Stimulated activated CD4-positive, alpha-beta T cell treated with anti-CD3 and anti-CD28 coated beads, Interleukin-15, amount 100 ng/mL, for 1 hour (primary cell): ENCODE results near the gene MAP2K2.

Experiments
- DNase-seq, 2 donors: peaks; one replicate each; pipeline ENCODE4 v3.0.0-alpha.2; 2020; ENCODE audit warnings: low read depth in 1 of 2, low spot score in 1 of 2

Gene MAP2K2

DNA sequence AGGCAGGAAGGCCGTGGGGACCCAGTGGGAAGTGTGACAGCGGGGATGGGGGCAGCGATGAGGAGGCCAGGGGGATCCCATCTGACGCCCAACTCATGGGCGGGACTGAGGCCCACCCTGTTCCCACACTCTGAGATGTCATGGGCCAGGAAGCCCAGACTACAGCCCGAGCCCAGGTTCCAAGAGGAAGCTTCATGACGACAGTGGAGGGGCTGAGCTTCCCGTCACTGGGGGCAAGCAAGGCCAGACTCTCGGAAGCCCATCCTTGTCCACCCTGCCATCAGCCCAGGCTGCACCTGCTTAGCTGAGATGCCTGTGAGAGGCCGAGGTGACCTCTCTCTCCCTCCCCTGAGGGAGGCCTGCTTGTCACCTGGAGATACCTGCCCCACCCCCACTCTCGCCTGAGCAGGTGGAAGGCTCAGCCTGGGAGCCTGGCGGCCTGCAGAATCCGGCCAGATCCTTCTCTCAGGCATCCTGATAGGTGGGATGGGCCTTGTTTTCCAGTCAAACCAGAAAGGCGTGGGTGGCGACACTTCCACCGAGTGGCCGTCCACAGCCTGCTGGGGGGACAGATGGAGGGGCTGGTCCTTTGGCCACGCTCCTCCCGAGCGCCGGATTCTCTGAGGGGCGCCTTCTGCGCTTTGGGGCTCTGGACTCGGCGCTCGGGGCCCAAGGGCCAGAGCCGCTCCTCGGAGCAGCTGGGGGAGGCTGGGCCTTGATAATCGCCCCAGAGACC lies 62.1 kb downstream of the MAP2K2 start:
- DNase-seq = no peak

DNA sequence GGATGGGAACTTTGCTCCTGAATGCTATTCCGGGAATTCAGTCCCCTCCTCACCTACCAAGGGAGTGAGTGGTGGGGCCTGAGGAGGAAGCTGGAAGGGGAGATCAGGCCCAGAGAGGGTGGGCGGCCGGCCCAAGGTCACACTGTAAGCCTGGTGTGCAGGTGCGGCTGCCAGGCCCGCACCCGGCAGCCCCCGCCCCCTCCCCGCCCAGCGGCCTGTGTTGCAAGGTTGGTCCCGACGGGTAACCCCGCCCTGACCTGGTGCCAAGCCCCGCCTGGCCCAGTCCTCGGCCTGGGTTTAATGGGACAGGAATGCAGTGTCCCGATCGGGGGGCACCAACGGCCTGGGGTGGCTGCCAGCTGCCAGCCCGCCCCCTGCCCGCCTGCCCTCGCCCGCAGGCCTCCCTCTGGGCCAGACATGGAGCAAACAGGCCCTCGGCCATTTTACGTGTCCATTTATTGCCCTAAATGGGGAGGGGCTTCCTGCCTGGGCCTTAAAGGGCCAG lies 62.7 kb downstream of the MAP2K2 start:
- no peak for DNase-seq

DNA sequence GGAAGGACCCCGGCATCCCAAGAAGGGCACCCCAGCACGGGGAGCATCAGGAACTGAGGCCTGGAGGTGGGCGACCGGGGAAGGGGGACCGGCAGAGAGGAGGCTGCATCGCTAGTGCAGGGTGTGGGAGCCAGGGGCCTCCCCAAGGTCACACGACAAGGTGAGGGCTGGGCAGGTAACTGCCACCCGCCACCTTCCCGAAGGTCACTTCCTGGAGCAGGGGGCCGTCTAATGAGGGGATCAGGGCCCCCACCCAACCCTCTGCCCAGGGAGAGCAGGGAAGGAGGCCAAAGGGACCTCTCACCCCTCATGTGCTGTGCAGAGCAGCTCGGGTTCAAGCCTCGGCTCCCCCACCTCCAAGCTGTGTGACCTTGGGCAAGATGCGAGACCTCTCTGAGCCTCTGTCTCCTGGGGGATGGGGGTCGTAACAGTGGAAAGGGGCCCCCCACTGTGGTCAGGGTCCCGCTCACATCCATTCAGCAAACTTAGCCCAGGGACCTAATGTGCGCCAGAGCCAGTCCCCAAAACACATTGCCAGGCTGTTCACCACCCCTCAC lies 63.2 kb downstream of the MAP2K2 start:
- DNase-seq = no peak

DNA sequence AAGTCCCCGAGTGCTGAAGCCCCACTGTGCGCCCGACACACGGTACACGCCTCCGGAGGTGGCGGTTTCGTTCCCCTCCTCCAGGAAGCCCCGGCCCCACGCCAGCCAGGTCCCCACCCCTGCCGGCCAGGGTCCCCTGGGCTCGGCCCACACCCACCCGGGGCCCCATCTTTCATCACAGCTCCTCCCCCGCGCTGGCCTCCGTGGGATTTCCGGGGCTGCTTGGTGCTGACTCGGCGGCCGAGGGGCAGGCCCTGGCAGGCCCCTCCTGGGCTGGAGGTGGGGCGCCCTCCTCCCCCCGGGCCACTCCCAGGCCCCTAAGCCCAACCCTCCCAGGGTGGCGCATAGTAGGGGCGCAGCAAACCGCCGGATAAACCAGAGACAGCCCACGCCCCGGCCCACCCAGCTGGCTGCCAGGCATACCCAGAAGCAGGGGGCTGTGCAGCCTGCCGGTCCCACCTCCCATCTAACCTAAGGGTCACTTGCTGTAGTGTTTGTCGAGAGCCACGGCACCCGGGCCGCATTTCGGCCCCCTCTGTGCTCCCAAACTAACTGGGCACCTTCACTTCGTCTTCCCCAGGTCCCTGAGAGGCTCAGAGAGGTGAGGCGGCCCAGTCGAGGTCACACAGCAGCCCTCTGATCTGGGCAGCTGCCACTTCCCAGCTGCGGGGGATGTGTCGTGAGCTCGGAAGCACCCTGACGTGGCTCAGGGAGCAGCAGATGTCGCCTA lies 63.9 kb downstream of the MAP2K2 start:
- peak; percentile 40 to 42 for DNase-seq

DNA sequence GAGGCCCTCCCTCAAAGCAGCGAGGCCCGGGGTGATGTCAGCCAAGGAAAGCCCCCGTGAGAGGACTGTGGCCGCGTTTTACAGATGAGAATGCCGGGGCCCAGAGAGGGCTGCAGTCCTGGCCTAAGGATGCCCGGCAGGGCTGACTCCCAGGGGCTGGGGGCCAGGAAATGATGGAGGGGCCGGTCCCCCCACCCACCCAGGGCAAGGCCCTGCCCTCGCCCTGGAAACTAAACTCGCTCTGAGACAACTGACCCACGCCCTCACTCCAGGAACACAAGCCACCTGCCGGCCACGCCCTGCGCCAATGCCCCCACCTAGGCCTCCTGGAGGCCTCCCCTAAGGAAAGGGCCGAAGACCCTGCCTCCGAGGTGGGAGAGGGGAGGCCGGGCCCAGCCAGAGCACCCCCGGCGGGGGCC lies 64.5 kb downstream of the MAP2K2 start:
- DNase-seq = no peak

DNA sequence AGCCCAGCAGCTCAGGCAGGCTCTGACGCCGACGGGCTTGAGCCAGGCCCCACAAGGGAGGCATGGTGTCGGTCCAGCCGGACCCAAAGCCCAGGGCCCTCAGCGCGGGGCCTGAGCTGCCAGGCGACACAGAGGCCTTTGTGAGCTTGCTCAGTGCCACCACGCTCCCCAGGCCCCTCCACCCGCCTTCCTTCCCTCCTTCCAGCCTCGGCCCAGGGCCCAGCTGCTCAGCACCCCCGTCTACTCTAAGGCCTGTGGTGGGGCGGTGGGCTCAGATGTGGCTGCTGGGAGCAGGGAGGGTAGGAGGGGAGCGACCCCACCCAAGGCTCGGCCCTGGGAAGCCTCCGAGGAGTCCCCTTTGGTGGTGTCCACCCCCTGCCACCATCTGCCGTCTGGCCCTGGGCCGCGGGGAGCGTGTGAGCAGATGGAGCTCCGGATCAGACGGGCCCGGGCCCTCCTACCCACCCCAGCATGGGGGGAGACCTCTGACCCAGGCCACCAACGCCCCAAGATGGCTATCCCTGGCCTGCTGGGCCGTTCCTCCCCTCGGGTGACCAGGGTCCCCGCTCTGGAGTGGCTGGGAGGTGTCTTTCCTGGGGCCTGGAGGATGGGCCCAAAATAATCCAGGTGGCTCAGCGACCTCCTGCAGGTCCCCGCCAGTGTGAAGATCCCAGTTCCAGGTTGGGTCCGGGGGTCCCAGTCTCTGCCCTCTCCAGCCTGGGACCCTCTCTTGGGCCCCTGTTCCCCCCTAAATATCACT lies 65.0 kb downstream of the MAP2K2 start:
- no peak for DNase-seq

DNA sequence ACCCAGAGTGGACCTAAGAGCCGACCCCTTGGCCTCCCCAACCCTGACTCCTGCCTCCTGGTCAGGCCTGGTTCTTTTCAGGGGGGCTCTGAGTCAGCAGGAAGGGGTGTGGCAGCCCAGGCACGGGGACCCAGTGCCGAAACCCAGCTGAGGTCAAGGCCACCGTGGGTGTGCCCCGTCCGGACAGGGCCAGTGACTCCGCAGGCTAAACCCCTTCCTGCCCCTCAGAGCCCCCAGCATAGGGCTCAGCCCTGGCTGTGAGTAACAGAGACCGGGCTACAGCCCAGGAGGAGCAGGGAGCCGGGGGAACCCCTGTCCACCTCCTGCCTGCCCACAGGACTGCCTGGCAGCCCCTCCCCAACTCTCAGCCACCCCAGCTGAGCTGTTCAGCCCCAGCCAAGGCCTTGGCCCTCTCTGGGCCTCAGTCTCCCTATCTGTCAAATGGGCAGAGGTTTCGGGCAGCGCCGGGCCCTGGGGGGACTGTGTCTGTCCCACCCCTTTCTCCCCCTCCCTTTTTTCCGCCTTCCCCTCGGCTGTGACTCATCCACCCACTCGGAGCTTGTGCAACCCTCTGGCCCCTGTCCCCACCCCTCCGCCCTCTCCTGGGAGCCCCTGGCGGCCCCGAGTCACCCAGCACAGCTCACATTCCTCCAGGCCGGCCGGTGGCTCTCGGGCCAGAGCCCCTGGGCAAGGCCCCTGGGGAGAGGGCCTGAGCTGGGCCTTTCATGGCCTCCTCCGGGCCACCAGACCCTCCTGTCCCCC lies 65.8 kb downstream of the MAP2K2 start:
- peak in 1 of 2 donors; percentile 35 for DNase-seq

DNA sequence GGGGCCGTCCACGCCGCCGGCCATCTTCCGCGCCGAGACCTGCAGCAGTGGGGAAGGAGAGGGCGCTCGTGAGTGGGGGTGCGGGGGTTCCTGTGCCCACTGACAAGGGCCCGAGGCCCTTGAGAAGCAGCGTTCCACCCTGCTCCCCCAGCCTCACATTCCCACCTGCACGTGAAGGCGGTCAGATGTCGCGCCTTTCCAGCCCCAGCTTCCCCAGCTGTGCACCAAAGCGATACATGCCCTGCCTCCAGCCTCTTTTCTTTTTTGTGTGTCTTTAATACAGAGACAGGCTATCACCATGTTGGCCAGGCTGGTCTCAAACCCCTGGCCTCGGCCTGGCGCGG lies 68.7 kb downstream of the MAP2K2 start:
- no peak for DNase-seq

DNA sequence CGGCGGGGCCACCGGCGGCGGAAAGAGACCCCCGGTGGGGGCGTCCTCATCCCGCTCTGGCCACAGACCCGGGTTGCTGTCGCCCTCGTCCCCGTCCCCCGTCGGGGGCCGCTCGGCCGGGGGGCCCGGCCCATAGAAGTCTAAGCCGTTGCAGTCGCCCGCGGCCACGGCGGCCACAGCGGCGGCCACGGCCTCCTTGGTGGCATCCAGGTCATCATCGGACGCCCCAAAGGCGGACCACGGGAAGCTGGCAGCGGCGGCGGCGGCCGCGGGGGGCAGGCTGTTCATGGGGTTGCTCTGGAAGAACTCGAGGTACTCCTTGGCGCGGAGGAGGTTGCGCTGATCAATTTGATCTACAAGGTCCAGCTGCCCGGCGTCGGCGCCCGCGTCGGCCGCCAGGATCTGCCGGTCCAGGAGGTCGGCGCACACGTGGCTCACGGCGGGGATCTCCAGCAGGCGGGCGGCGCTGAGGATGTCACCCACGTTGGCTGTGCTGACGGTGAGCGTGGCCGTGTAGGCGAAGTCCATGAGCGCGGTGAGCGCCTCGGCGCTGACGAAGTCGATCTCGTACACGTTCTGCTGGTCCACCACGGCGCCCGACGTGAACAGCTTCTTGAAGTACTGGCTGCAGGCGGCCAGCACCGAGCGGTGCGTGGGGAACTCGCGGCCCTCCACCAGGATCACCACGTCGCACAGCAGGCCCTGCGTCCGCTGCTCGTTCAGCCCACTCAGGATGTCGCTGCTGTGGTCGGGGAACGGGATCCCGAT lies 69.3 kb downstream of the MAP2K2 start:
- DNase-seq = no peak

DNA sequence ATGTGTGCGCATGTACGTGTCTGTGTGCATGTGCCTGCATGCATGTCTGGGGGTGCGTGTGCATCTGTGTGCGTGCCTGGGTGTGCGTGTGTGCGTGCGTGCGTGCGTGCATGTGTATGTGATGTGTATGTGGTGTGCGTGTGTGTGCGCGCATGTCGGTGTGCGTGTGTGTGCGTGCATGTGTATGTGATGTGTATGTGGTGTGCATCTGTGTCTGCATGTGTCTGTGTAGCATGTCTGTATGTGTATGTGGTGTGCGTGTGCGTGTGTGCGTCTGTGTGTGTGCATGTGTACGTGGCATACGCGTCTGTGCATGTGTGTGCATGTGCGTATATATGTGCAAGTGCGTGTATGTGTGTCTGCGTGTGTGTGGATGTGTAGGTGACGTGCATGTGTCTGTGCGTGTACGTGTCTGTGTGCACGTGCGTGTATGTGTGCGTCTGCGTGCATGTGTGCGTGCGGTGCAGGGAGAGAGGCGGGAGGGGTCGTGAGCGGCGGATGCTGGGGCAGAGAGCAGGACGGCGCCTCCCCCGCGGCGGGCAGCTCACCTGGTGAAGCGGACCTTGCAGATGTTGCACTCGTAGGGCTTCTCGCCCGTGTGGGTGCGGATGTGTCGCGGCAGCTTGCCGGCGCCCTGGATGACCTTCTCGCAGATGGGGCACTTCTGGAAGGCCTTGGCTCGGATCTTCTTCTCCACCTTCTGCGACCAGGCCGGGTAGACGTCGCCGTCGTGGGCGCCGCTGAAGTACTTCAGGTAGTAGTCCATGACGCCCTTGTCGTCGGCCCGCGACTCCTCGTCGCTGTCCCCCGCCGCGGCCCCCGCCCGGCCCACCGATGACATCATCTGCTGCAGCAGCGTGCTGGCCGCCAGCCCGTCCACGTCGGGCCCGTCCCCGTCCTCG lies 70.2 kb downstream of the MAP2K2 start:
- no peak for DNase-seq

DNA sequence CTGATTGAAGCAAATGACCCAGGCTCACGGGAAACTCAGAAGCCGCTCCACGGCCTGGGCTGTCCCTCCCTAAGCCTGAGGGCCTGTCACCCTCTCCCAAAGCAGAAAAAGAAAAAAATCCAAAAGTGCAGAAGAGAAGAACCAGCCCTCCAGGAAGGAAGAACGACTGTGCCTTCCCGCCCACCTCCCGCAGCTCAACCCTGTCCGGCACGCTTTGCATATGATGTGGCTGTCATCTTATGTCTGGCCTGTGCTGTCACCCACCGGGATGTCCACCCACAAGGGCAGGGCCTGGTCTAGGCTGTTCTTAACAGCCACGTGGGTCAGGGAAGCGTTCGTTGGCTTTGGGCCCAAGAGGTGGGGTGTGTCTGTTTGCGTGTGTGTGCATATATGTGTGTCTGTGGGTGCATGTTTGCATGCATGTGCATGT lies 70.9 kb downstream of the MAP2K2 start:
- no peak for DNase-seq

DNA sequence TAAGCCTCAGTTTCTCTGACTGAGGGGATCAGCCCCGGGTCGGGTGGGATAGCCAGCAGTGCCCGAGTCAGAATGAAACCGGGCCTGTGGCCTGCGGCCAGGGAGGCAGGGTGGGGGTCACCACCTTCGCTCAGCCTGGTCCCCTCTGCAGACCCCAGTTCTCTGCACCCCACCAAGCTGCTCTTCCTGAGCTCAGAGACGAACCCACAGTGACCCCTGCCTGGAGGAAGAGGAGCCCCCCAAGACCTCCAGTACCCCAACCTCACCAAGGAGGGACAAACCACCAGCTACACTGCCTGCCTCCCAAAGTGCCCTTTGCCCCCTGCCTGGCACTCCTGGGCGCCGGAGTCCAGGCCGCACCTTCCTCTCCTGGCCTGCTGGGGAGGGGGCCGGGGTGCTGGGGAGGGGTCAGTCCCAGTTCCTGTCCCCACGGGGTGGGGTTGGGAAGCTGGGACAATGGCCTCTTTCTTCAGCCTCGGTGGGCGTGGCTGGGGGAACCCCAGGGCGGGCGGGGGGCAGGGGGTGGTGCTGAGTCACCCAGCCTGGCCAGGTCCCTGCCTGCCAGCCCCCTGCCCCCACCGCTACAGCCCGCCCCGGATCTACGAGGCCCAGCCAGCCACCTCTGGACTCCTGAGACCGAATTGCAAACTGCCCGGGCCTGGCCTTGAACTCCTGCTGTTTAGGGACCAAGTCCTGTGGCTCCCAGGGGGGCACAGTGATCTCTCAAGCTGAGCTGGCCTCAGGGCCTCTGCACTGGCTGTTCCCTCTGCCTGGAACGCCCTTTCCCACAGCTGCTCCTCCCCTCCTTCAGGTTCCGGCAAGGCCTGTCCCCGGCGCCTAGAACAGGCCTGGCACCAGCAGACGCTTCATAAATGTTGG lies 71.6 kb downstream of the MAP2K2 start:
- no peak for DNase-seq

DNA sequence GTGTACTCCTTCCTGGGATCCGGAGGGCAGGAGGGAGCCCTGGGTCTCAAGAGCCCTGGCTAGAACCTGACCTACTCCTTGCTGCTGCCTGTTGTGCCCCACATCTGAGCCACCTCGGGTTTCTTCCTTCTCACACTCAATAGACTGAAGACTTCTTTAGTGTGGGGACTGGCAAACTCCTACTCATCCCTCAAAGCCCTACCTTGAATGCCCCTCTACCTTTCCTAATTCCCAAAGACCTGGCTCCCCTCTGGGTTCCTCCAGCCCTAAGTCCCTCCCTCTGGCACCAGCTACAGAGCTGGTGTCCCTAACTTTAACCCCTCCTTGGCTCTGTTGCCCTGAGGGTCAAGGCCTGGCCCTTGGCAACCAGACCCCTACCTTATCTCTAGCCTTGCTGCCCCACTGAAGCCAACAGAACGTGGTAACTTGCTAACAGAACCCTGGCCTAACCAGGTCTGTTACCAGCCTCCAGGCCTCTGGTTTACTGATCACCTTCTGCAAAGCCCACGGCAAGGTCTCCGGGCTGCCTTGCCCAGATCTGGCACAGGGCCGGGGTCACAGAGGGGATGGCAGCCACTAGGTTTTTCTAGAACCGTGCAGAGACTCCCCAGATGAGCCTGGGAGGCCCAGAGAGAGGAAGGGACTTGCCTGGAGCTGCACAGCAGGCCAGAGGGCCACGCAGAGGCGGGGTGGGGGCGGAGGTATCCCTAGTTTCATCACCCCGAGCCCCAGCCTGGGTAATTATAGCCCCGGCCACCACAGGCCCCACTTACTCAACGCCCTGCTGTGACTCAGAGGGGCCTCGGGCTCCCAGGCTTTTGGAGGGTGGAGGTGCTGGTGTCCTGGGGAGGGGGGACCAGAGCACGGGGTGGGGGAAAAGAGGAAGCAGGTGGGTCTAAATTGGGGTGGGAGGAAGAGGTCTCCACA lies 72.5 kb downstream of the MAP2K2 start:
- DNase-seq = no peak

DNA sequence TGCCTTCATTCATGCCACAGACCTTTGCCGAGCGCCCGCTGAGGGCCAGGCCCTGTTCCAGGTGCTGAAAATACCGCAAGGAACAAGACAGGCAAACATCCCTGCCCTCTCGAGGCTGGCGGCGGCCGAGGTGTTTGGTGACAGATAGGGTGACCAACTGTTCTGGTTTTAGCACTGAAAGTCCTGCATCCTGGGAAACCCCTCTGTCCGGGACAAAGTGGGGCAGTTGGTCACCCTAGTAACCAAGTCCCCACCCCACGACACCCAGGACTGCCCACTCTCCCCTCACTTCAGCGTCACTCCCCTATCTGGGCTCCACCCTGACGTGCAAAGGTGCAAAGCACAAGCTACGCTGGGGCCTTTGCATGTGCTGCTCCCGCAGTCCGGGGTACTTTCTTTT lies 74.5 kb downstream of the MAP2K2 start:
- DNase-seq = no peak

DNA sequence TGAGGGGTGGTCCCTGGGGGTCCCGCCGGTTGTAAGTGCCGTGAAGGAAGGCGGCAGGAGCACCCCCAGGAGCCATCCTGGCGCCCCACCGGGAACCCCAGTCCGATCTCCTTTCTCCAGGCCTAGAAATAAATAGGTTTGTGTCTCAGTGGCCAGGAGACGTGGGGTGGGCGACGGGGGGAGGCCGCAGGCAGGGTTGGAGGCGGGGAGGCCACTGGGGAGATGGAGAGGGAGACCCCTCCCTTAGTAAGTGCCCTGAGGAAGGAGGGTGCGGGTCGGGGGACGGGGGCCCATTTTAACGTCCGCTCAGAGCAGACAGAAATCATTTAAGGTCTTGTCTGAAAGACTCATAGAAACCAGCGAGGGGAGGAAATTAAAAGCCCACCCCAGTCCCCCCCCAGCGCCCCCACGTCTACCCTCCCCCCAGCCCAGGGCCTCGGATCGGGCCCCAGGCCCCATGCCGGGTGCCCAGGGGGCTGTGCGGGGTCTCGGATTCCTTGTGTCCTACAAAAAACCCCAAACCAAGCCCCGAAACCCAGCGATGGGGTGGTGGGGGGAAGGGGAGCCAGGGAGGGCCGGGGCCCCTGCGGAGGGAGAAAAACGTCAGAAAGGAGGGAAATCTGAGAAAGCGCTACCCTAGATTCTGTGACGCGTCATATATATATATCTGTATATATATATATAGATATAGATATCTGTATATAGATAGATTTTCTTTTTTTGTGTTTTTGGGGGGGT lies 76.8 kb downstream of the MAP2K2 start:
- DNase-seq = no peak

DNA sequence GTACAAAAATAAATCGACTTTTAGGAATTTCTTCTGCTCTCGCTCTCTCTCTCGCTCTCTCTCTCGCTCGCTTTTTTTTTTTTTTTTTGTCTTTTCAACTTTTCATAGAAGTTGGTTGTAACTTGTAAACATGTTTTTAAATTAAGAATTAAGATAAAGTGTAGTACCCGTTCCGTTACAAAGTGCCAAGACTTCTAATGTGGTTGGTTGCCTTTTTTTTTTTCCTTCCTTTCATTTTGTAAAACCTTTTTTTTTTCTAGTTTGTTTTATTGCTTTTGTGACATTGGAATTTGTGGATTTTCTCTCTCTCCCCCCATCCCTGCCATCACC lies 77.6 kb downstream of the MAP2K2 start:
- DNase-seq = no peak
